Kidney capillary endothelial cell (primary cell): Measurements from ENCODE around the gene GFPT2.

Experiments
- DNase-seq: peaks from one replicate; pipeline ENCODE4 v3.0.0-alpha.2; 2018; ENCODE audit warnings: low spot score

GFPT2 gene

DNA sequence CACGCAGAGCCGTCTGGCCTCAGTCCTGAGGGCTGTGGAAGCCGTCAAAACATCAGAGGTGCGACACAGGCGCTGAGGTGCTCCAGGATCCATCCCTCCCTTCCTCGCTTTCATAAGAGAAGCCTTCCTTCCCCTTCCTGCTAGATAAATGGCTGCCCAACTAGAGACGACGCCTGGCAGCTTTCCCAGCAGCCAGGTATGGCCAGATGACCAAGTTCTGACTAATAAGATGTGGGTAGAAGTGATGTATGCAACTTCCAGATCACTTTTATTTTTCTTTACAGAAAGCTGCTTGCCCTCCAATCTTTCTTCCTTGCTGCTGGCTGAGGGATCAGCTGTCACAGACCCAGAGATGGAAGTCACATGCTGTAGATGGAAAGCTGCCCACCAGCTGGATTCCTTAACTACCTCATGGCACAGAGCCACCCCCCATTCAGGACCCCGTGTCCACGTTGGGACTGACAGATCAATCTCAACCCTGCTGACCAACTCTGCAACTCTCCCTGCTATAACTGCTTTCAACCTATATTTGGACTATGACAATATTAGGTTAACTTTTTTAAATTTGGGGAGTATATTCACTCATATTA, 70.0 kb downstream of the GFPT2 start:
- DNase-seq = no peak

DNA sequence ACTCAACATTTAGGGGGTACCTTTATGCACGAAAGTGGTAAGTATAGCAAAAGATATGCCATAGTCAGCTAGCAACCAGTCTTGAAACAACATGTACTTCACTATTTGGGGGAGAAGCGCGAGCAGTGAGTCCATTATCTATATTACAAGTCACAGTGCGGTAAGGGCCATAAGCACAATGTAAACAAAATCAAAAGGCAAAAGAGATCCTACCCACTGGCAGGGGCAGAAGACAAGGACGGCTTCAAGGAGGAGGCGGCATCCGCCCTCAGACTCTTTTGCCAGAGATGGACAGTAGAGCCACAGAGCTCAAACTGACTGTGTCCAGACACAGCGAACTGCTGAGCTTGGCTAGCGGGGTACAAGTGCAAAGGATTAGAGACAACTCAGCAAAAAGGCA, 70.9 kb downstream of the GFPT2 start:
- DNase-seq = no peak

DNA sequence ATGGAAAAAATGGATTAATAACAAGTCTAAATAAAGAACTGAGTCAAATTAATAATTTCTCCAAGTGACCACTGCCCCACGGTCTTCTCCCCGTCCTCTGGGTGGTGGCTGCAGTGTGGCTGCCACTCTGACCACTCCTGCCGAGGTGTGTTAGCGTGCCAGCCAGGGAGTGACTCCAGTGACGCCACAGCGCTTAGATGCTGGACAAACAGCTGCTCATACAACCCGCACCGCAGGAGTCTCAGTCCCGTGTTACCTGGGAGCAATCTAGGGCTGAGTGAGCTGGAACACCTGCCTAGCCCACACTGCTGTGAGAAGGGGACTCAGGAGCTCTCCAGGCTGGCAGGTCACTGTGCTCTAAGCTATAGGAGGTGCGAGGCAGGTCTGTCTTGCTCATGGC, 71.4 kb downstream of the GFPT2 start:
- no peak for DNase-seq

GRCh38 chr5:180274695-180275094, 78.4 kb downstream of the GFPT2 start:
- DNase-seq = no peak

DNA sequence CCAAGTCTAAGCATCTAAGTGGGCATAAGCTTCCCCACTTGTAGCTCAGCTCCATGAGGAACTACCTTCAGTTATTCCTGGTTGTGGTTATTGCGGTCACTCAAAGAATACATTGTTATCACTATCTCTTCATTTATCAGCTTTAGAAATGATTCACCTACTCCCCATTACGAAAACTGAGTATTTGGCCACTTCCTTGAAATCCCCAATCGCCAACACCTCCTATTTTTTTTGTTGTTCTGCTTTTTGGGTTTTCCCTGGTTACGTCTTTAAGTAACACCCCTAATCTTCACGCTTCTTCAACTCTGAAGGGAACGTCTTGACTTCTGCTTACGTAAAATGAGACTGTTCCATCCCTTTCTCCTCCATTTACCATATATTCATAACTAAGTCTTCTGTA, 81.9 kb downstream of the GFPT2 start:
- no peak for DNase-seq

GRCh38 chr5:180259260-180259611, 93.9 kb downstream of the GFPT2 start:
- no peak for DNase-seq

- no peak for DNase-seq
Observed at GRCh38 chr5:180253036-180253824, 99.9 kb downstream of the GFPT2 start.

DNA sequence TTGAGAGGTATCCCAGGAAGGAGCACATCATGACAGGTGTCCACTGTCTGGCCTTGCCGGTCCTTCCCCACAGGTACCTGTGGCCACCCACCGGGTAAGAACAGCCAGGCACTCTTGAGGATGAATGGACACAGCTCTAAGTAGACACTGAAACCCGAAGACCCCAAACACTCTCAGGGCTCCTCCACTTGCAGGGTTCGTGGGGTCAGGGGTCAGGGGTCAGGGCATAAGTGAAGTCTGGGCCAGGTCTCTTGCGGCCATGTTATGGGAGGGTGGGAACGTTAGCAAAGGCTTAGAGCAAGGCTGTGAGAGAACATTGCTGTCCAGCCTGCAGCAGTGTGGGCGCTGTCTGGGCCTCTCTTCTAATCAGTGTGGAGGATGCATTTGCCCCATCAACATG, 101.2 kb downstream of the GFPT2 start:
- DNase-seq = no peak

DNA sequence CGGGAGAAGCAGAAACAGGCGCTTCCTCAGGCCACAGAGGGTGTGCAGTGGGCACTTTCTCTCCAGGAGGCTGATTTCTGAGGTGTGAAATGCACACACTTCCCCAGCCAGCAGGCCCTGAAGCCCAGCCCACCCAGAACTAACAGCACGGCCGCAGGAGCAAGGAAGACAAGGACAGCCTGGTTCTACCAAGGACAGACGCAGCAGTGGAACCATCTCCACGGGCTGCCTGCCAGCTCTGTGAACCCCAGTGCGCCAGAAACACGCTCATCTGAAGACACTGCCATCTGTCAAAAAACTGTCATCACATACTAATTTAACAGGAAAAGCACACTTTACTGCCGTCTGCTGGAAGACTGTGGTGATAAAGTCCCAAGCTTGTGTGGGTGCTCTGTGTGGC, 102.0 kb downstream of the GFPT2 start:
- no peak for DNase-seq
